H4 (cell line): Measurements from ENCODE around the gene COPZ1. TPM values are rescaled to one million over a fixed set of nuclear protein-coding genes. Genes with fewer than 3 reads are reported as not detected.
A peak's percentile ranks its signal among the peaks of the same experiment; 100 is the strongest.

Source experiments
- DNase-seq: peaks from one replicate; pipeline ENCODE4 v3.0.0-alpha.2; 2015; ENCODE audit warnings: low spot score
- total RNA-seq: library from RNA; depleted of rRNA; stranded (reverse); fragments of >200 nt; shearing (Covaris generic); gene quantifications from 2 replicates; pipeline ENCODE4 v1.2.3, GENCODE V29; 2014

COPZ1 gene
- total RNA-seq, 1 experiment from 2014 or later, result 155 TPM

GRCh38 chr12:54358191-54358944, 33.4 kb downstream of the COPZ1 start:
- DNase-seq, result no peak

GRCh38 chr12:54358945-54359761, 34.2 kb downstream of the COPZ1 start:
- DNase-seq, result peak; percentile 98

GRCh38 chr12:54359762-54360351, 34.9 kb downstream of the COPZ1 start:
- no peak for DNase-seq

GRCh38 chr12:54360717-54361456, 36.0 kb downstream of the COPZ1 start:
- DNase-seq, result peak; percentile 81

GRCh38 chr12:54363047-54363446, 38.1 kb downstream of the COPZ1 start:
- DNase-seq, result no peak

- no peak for DNase-seq
Measured at GRCh38 chr12:54363618-54364017, 38.7 kb downstream of the COPZ1 start.

GRCh38 chr12:54364413-54364812, 39.5 kb downstream of the COPZ1 start, which contains the start of gene GPR84:
TSS of gene GPR84 (minus strand) at chr12:54364486. CDS start at chr12:54363851, 635 bp downstream.
- no peak for DNase-seq

GRCh38 chr12:54368025-54368708, 43.2 kb downstream of the COPZ1 start:
- DNase-seq, result no peak

GRCh38 chr12:54368709-54369596, 44.0 kb downstream of the COPZ1 start:
- DNase-seq, result peak; percentile 83

GRCh38 chr12:54369597-54370131, 44.7 kb downstream of the COPZ1 start:
- DNase-seq, result no peak

GRCh38 chr12:54370171-54370730, 45.3 kb downstream of the COPZ1 start:
- peak; percentile 72 for DNase-seq

GRCh38 chr12:54371328-54372112, 46.6 kb downstream of the COPZ1 start:
- DNase-seq, result peak; percentile 54

- no peak for DNase-seq
Measured at GRCh38 chr12:54372113-54372806, 47.3 kb downstream of the COPZ1 start.

- DNase-seq, result no peak
Measured at GRCh38 chr12:54373649-54374561, 49.0 kb downstream of the COPZ1 start.

GRCh38 chr12:54374562-54375258, 49.8 kb downstream of the COPZ1 start:
- DNase-seq, result no peak

- DNase-seq, result no peak
Measured at GRCh38 chr12:54375259-54375579, 50.3 kb downstream of the COPZ1 start.

- no peak for DNase-seq
Measured at GRCh38 chr12:54376596-54376995, 51.7 kb downstream of the COPZ1 start.
